Measurements from ENCODE around the gene NDUFS4. TPM values are rescaled to one million over a fixed set of nuclear protein-coding genes. Genes with fewer than 3 reads are reported as not detected.

NDUFS4 gene
- total and polyA plus RNA-seq, 9 of the 15 experiments (the other 6 are each of a cell fraction or from before 2014, with no cell fraction given), result 68.7 to 313 (median 113) TPM

- FAIRE-seq (no peak), DNase-seq (ENCODE audit: extremely low read depth in 1 of 4, low spot score in 3 of 4) (no peak), ATAC-seq (no peak)
- CTCF ChIA-PET (ENCODE audit: low intra/inter-chr PET ratio), result no interaction called here
- H2AFZ ChIP-seq (ENCODE audit: low read depth, low read length), result no peak overlapping the region
- H3K4me3 ChIP-seq, result no peak overlapping the region
- no peak overlapping the region for H3K4me2 ChIP-seq (ENCODE audit: insufficient read depth, low read length)
- no peaks in the 10 kb centered on the region for H3K9me3 ChIP-seq (replicated peaks; ENCODE audit: control insufficient read depth, insufficient read depth, low read depth, low read length)
- POLR2A ChIA-PET, result no interaction called here
- intact Hi-C loops (cut with micrococcal nuclease), result no loop called here
- in situ Hi-C loops (cut with MboI), result no loop called here
- no peaks in the 10 kb centered on the region for H3K79me2 ChIP-seq (ENCODE audit: control insufficient read depth, insufficient read depth, low read length)
- no peaks in the 10 kb centered on the region for H4K20me1 ChIP-seq (replicated peaks; ENCODE audit: control insufficient read depth, insufficient read depth, low read length)
- WGBS (ENCODE audit: insufficient coverage, low coverage, missing lambda C conversion rate), result 29% methylated on average over 6 of the region's 6 CpGs
- no peaks in the 10 kb centered on the region for H3K36me3 ChIP-seq (ENCODE audit: control insufficient read depth, insufficient read depth, low read length)
- TF ChIP-seq FOXO4 (CRISPR knock-in tag; IDR thresholded peaks at IDR 0.05), result no peak
- no peaks in the 10 kb centered on the region for H3K9me1 ChIP-seq (ENCODE audit: control insufficient read depth, insufficient read depth, low read length)
- H3K27ac ChIP-seq (ENCODE audit: extremely low read depth, low read depth, low read length), result no peak overlapping the region
- H3K9ac ChIP-seq (ENCODE audit: insufficient read depth in 1 of 2, low read depth in 2 of 2, low read length in 2 of 2), result no peak overlapping the region
- H3K4me1 ChIP-seq (replicated peaks in 1 of 2; ENCODE audit: control insufficient read depth in 2 of 2, insufficient read depth in 2 of 2, low read length in 2 of 2), result no peaks in the 10 kb centered on the region
- no peaks in the 10 kb centered on the region; a peak in 1 of 5 replicates for H3K27me3 ChIP-seq (ENCODE audit: control insufficient read depth in 2 of 2, insufficient read depth in 2 of 2, low read length in 2 of 2)
- BruUV-seq (replicated peaks), result no TSS peak
Observed at GRCh38 chr5:53515988-53516387, 44.5 kb upstream of the NDUFS4 start.

GRCh38 chr5:53520813-53521212, 39.6 kb upstream of the NDUFS4 start:
- no peak overlapping the region for H2AFZ ChIP-seq (ENCODE audit: low read depth, low read length)
- in situ Hi-C loops (cut with MboI) (no loop called here), intact Hi-C loops (cut with micrococcal nuclease) (no loop called here)
- FAIRE-seq, result no peak
- H3K4me1 ChIP-seq (replicated peaks in 1 of 2; ENCODE audit: control insufficient read depth in 2 of 2, insufficient read depth in 2 of 2, low read length in 2 of 2), result no peaks in the 10 kb centered on the region
- H3K9ac ChIP-seq (ENCODE audit: insufficient read depth in 1 of 2, low read depth in 2 of 2, low read length in 2 of 2), result no peak overlapping the region
- no peak overlapping the region for H3K4me2 ChIP-seq (ENCODE audit: insufficient read depth, low read length)
- no peaks in the 10 kb centered on the region for H3K79me2 ChIP-seq (ENCODE audit: control insufficient read depth, insufficient read depth, low read length)
- ChIA-PET POLR2A (no interaction called here), CTCF (ENCODE audit: low intra/inter-chr PET ratio) (no interaction called here)
- H3K36me3 ChIP-seq (ENCODE audit: control insufficient read depth, insufficient read depth, low read length), result no peaks in the 10 kb centered on the region
- no peak for DNase-seq (ENCODE audit: extremely low read depth in 1 of 4, low spot score in 3 of 4)
- no peaks in the 10 kb centered on the region for H3K9me3 ChIP-seq (replicated peaks; ENCODE audit: control insufficient read depth, insufficient read depth, low read depth, low read length)
- H3K4me3 ChIP-seq, result no peak overlapping the region
- no peaks in the 10 kb centered on the region for H4K20me1 ChIP-seq (replicated peaks; ENCODE audit: control insufficient read depth, insufficient read depth, low read length)
- no TSS peak for BruUV-seq (replicated peaks)
- ATAC-seq, result no peak
- TF ChIP-seq ZNF146 (CRISPR knock-in tag; IDR thresholded peaks at IDR 0.05; ENCODE audit: unreplicated experiment) (peak; percentile 75), ZNF253 (CRISPR knock-in tag; conservative IDR thresholded peaks at IDR 0.05) (no peak)
- H3K27me3 ChIP-seq (ENCODE audit: control insufficient read depth in 2 of 2, insufficient read depth in 2 of 2, low read length in 2 of 2), result no peaks in the 10 kb centered on the region
- no peaks in the 10 kb centered on the region for H3K9me1 ChIP-seq (ENCODE audit: control insufficient read depth, insufficient read depth, low read length)
- H3K27ac ChIP-seq (ENCODE audit: extremely low read depth, low read depth, low read length), result no peak overlapping the region
